K562 (cell line): ENCODE data around the gene TMIGD1. TPM values are rescaled to one million over a fixed set of nuclear protein-coding genes. Genes with fewer than 3 reads are reported as not detected.

ENCODE experiments used
- ATAC-seq: fragments of 200-7000 bp; cut with Tn5 transposase; 3 replicates; pipeline ENCODE4 v1.9.1; 2020; ENCODE audit warnings: moderate library complexity
- BruUV-seq: library from RNA; stranded (reverse); fragments of 400-500 nt; replicated peaks from 2 replicates; lab custom pipeline; 2021; lab: Mats Ljungman, UMichigan
- CTCF ChIA-PET: fragments of 300-600 bp; formaldehyde crosslinking; extraction: SDS; loops from one replicate; lab custom pipeline; 2021; ENCODE audit warnings: low intra/inter-chr PET ratio; lab: Yijun Ruan, JAX
- POLR2A ChIA-PET: fragments of 300-600, 350-650 bp; sonication (Branson Sonifier 250); formaldehyde crosslinking; extraction: SDS; loops from one replicate; lab custom pipeline; 2021; ENCODE audit warnings: antibody characterized with exemption, inconsistent platforms; lab: Yijun Ruan, JAX
- DNase-seq, 4 experiments: peaks; one replicate each; pipeline versions ENCODE4 v3.0.0 to v3.0.0-alpha.2; 2011 to 2018; ENCODE audit warnings: low spot score in 3 of 4, mixed read lengths in 3 of 4; ENCODE audit errors: extremely low read depth in 1 of 4
- FAIRE-seq: peaks from 2 replicates; lab custom pipeline; 2011; peaks lifted over from hg19 to GRCh38; lab: Jason Lieb, UNC
- H2AFZ ChIP-seq: 2 replicates; pipeline ENCODE4 v1.6.0; 2011; ENCODE audit warnings: low read depth, low read length, control low read depth, inconsistent platforms
- H3K27ac ChIP-seq: fragments of 200-600 bp; 3 replicates; pipeline ENCODE4 v1.8.0; 2011; ENCODE audit warnings: low read depth, mild to moderate bottlenecking, control low read depth, inconsistent platforms, low read length, moderate library complexity, mixed read lengths; ENCODE audit errors: extremely low read depth
- H3K27me3 ChIP-seq, 2 experiments: fragments of 300-600 bp in 1 of 2; 2 replicates in 1 of 2; 3 replicates in 1 of 2; pipeline versions ENCODE4 v1.6.0 to v1.8.0; 2011; ENCODE audit warnings: inconsistent platforms in 2 of 2, low read length in 2 of 2, mild to moderate bottlenecking in 1 of 2, mixed read lengths in 1 of 2, moderate library complexity in 1 of 2; ENCODE audit not compliant: control insufficient read depth in 2 of 2, insufficient read depth in 2 of 2
- H3K36me3 ChIP-seq: fragments of 300-600 bp; 3 replicates; pipeline ENCODE4 v1.8.0; 2011; ENCODE audit warnings: mild to moderate bottlenecking, low read length, inconsistent platforms; ENCODE audit not compliant: control insufficient read depth, insufficient read depth
- H3K4me1 ChIP-seq, 2 experiments: fragments of 200-600 bp in 1 of 2; replicated peaks in 1 of 2; 2 replicates in 1 of 2; 3 replicates in 1 of 2; pipeline versions ENCODE4 v1.5.1 to v1.8.0; 2011; ENCODE audit warnings: inconsistent platforms in 2 of 2, low read length in 2 of 2, mild to moderate bottlenecking in 1 of 2, mixed read lengths in 1 of 2, moderate library complexity in 1 of 2; ENCODE audit not compliant: control insufficient read depth in 2 of 2, insufficient read depth in 2 of 2
- H3K4me2 ChIP-seq: 2 replicates; pipeline ENCODE4 v1.6.1; 2011; ENCODE audit warnings: low read length, control low read depth, inconsistent platforms, mixed read lengths; ENCODE audit not compliant: insufficient read depth
- H3K4me3 ChIP-seq: fragments of 200-600 bp; sonication (generic), shearing (Covaris generic); 2 replicates; pipeline ENCODE4 v1.5.1; 2016; ENCODE audit warnings: control low read depth, inconsistent platforms
- H3K79me2 ChIP-seq: fragments of 200-600 bp; 3 replicates; pipeline ENCODE4 v1.8.0; 2011; ENCODE audit warnings: low read length, inconsistent platforms; ENCODE audit not compliant: control insufficient read depth, insufficient read depth
- H3K9ac ChIP-seq, 2 experiments: 2 replicates each; pipeline versions ENCODE4 v1.6.0 to v1.6.1; 2011; ENCODE audit warnings: low read depth in 2 of 2, low read length in 2 of 2, control low read depth in 1 of 2, inconsistent platforms in 1 of 2, mild to moderate bottlenecking in 1 of 2, mixed read lengths in 1 of 2; ENCODE audit not compliant: insufficient read depth in 1 of 2
- H3K9me1 ChIP-seq: one replicate; pipeline ENCODE4 v1.6.0; 2011; ENCODE audit warnings: inconsistent platforms, mild to moderate bottlenecking, low read length, moderate library complexity; ENCODE audit not compliant: control insufficient read depth, insufficient read depth
- H3K9me3 ChIP-seq: replicated peaks from 2 replicates; pipeline ENCODE4 v1.5.1; 2011; ENCODE audit warnings: low read depth, low read length, inconsistent platforms; ENCODE audit not compliant: control insufficient read depth, insufficient read depth
- H4K20me1 ChIP-seq: replicated peaks from 2 replicates; pipeline ENCODE4 v1.6.1; 2011; ENCODE audit warnings: low read length, inconsistent platforms, mixed read lengths; ENCODE audit not compliant: control insufficient read depth, insufficient read depth
- DLX4 ChIP-seq: fragments of 250-450 bp; sonication (Bioruptor Pico); IDR thresholded peaks from 2 replicates; pipeline ENCODE4 v1.6.1; 2021; ENCODE audit warnings: mild to moderate bottlenecking
- MBD2 ChIP-seq: sonication (generic); IDR thresholded peaks from 2 replicates; pipeline ENCODE4 v1.6.1; 2016; ENCODE audit warnings: low read depth, borderline replicate concordance
- RAD21 ChIP-seq, 2 experiments: fragments of 250-450 bp in 1 of 2; fragments of 450-650 bp in 1 of 2; sonication (Bioruptor Pico) in 1 of 2; formaldehyde crosslinking in 1 of 2; IDR thresholded peaks in 1 of 2; conservative IDR thresholded peaks in 1 of 2; 2 replicates each; pipeline versions ENCODE4 v1.4.0 to v1.8.0; 2020 to 2022; ENCODE audit warnings: mild to moderate bottlenecking in 2 of 2, moderate library complexity in 1 of 2
- RBM14 ChIP-seq: fragments of 200-400 bp; formaldehyde crosslinking; IDR thresholded peaks from 2 replicates; pipeline ENCODE4 v1.6.1; 2018; ENCODE audit warnings: low read depth, mild to moderate bottlenecking, low read length, moderate library complexity, borderline replicate concordance; ENCODE audit not compliant: insufficient read depth
- SPI1 ChIP-seq: IDR thresholded peaks from 2 replicates; pipeline ENCODE4 v1.6.1; 2011; ENCODE audit warnings: low read depth, low read length, control low read depth, borderline replicate concordance
- ZNF354B ChIP-seq: fragments of 250-450 bp; sonication (Bioruptor Pico); IDR thresholded peaks from 2 replicates; pipeline ENCODE4 v1.4.0; 2020
- WGBS: fragments of 100-300 bp; shearing (Covaris generic); methylation state at CpG from one replicate; pipeline ENCODE4 v1.1.6; 2016; ENCODE audit warnings: low coverage, mixed read lengths; ENCODE audit not compliant: insufficient coverage; ENCODE audit errors: missing lambda C conversion rate; 5-methylcytosine and 5-hydroxymethylcytosine counted together
- in situ Hi-C: fragments of 300-500 bp; cut with MboI; formaldehyde crosslinking; loops from 4 replicates; pipeline ENCODE4 v1.15.0; 2018; ENCODE audit warnings: inconsistent platforms, mixed read lengths
- intact Hi-C: fragments of 100-400 bp; cut with micrococcal nuclease; formaldehyde crosslinking; loops from 2 replicates; pipeline ENCODE4 v1.14.2; 2022
- polyA plus RNA-seq, 8 experiments: library from polyadenylated mRNA; depleted of rRNA in 4 of 8; stranded (reverse) in 5 of 8; unstranded in 3 of 8; fragments of >200 nt; fragmentation: Nextera tagmentation in 2 of 8; fragmentation: Illumina TruSeq in 1 of 8; extraction: Ambion mirVana in 2 of 8; extraction: Trizol in 1 of 8; gene quantifications; 2 replicates each; pipeline versions ENCODE4 v1.2.1 to v1.2.3, GENCODE V29; 2011 to 2014; ENCODE audit warnings: inconsistent platforms in 1 of 8, missing spikeins in 1 of 8
- total RNA-seq, 7 experiments: library from RNA; depleted of rRNA in 6 of 7; stranded (reverse); fragments of >200 nt in 6 of 7; fragmentation: Illumina TruSeq in 2 of 7; extraction: Trizol in 2 of 7; gene quantifications; 2 replicates each; pipeline versions ENCODE4 v1.2.1 to v1.2.3, GENCODE V29; 2011 to 2021; ENCODE audit warnings: low replicate concordance in 1 of 7

The TMIGD1 gene
- total and polyA plus RNA-seq, 9 of the 15 experiments (the other 6 are each of a cell fraction or from before 2014, with no cell fraction given): not detected

DNA sequence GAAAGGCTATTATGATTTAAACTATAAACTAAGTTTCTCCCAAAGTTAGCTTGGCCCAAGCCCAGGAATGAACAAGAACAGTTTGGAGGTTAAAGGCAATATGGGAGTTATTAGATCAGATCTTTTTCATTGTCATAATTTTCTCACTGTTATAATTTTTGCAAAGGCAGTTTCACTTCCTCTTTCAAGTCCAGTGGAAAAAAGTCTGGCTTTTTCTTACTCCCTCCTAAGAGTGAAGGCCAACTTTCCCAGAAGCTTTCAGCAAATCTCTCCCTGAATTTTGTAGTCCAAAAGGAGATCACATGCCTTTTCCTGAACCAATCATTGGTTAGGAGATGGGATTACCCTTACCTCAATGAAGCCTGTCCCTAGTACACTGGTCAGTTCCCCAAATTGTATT is 33.0 kb downstream of the TMIGD1 start:
- H3K36me3 ChIP-seq: no peaks in the 10 kb centered on the region
- CTCF ChIA-PET: no interaction called here
- no peak overlapping the region for H3K9ac ChIP-seq
- H3K4me1 ChIP-seq: 0 out of 5 replicates have a peak, but pooled peaks cover 0 to 2% of the 10 kb centered on the region in 2 experiments
- H3K4me2 ChIP-seq: no peak overlapping the region
- H3K27me3 ChIP-seq: no peaks in the 10 kb centered on the region
- no peak overlapping the region for H3K27ac ChIP-seq
- H4K20me1 ChIP-seq: no peaks in the 10 kb centered on the region
- no peak overlapping the region for H3K4me3 ChIP-seq
- no TSS peak for BruUV-seq
- FAIRE-seq: no peak
- H3K79me2 ChIP-seq: no peaks in the 10 kb centered on the region
- in situ Hi-C loops: no loop called here
- H2AFZ ChIP-seq: no peak overlapping the region
- TF ChIP-seq SPI1 (peak; percentile 84; the same call in 1 of the 2 replicates), DLX4 (CRISPR knock-in tag) (no peak)
- H3K9me1 ChIP-seq: no peaks in the 10 kb centered on the region
- POLR2A ChIA-PET: no interaction called here
- DNase-seq: no peak
- no peaks in the 10 kb centered on the region for H3K9me3 ChIP-seq
- intact Hi-C loops: no loop called here
- no peak for ATAC-seq

DNA sequence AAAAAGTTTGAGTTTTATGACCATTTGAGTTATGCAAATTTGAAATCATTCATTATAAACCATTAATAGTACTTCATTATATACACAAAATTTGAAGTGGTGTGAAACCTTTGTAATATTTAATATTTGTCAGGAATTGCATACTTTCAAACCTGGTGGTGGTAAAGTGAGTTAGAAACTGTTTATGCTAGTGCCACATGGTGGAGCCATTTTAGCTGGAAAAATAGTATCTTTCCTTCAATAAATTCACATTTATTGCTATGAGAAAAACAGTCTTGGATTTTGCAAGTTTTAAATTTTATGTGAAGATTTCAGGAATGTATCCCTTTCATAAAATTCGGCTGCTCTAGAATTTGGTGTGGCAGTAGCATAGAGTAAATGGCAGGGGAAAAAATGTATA is 34.9 kb downstream of the TMIGD1 start:
- CTCF ChIA-PET: interaction anchor here (0.5 kb wide), 1 partner anchor 258 kb away, joined by 4 read pairs; no protein-coding TSS in a partner anchor
- TF ChIP-seq RBM14 (no peak), RAD21 (CRISPR knock-in tag; conservative IDR thresholded peaks at IDR 0.05 in 1 of 2, IDR thresholded peaks at IDR 0.05 in 1 of 2) (peak in 1 of 2 experiments; percentile 28; a peak in 1 of 4 replicates), MBD2 (no peak), ZNF354B (CRISPR knock-in tag) (no peak)

More for the DNA sequence above, 34.9 kb downstream of the TMIGD1 start:
- Histone ChIP-seq H3K9me1 (no peaks in the 10 kb centered on the region), H3K4me3 (no peak overlapping the region), H3K4me2 (no peak overlapping the region), H3K79me2 (no peaks in the 10 kb centered on the region), H3K9ac (no peak overlapping the region), H3K36me3 (no peaks in the 10 kb centered on the region), H2AFZ (no peak overlapping the region), H3K4me1 (0 out of 5 replicates have a peak, but pooled peaks cover 0 to 2% of the 10 kb centered on the region in 2 experiments), H3K9me3 (no peaks in the 10 kb centered on the region), H3K27me3 (no peaks in the 10 kb centered on the region), H4K20me1 (no peaks in the 10 kb centered on the region), H3K27ac (no peak overlapping the region)
- FAIRE-seq: no peak
- ATAC-seq: no peak
- in situ Hi-C loops: no loop called here
- intact Hi-C loops: loop anchor here (1.0 kb wide), 1 partner anchor 37 kb away; no protein-coding TSS in a partner anchor
- DNase-seq: no peak
- BruUV-seq: no TSS peak
- POLR2A ChIA-PET: no interaction called here
- 7% methylated on average over 1 of the region's 1 CpG for WGBS
